ENCODE results near the gene STARD6. TPM values are rescaled to one million over a fixed set of nuclear protein-coding genes. Genes with fewer than 3 reads are reported as not detected.

The STARD6 gene
- total RNA-seq, 1 donor from 2014 or later: not detected

GRCh38 chr18:54296062-54296461 lies 61.6 kb downstream of the STARD6 start:
- Histone ChIP-seq H3K27me3 (ENCODE audit: low read depth) (no peaks in the 10 kb centered on the region), H3K4me3 (no peak overlapping the region), H3K27ac (replicated peaks) (no peak overlapping the region), H3K4me1 (no peaks in the 10 kb centered on the region), H3K9me3 (replicated peaks) (peaks cover 21% of the 10 kb centered on the region), H3K36me3 (peaks cover 25% of the 10 kb centered on the region)
- no peak for DNase-seq
- intact Hi-C loops (cut with micrococcal nuclease): no loop called here
- no peak for TF ChIP-seq CTCF (IDR thresholded peaks at IDR 0.05; ENCODE audit: borderline replicate concordance)

- intact Hi-C loops (cut with micrococcal nuclease): no loop called here
- no peak for TF ChIP-seq CTCF (IDR thresholded peaks at IDR 0.05; ENCODE audit: borderline replicate concordance)
- Histone ChIP-seq H3K9me3 (replicated peaks) (peaks cover 14% of the 10 kb centered on the region), H3K4me3 (no peak overlapping the region), H3K27ac (replicated peaks) (no peak overlapping the region), H3K36me3 (peaks cover 31% of the 10 kb centered on the region), H3K4me1 (no peaks in the 10 kb centered on the region), H3K27me3 (ENCODE audit: low read depth) (no peaks in the 10 kb centered on the region)
- DNase-seq: no peak
Measured at GRCh38 chr18:54294274-54294673, 63.4 kb downstream of the STARD6 start.

- intact Hi-C loops (cut with micrococcal nuclease): no loop called here
- Histone ChIP-seq H3K27me3 (ENCODE audit: low read depth) (no peaks in the 10 kb centered on the region), H3K9me3 (replicated peaks) (peaks cover 12% of the 10 kb centered on the region), H3K36me3 (peaks cover 78% of the 10 kb centered on the region), H3K4me3 (no peak overlapping the region), H3K4me1 (peaks cover 15% of the 10 kb centered on the region), H3K27ac (replicated peaks) (peak overlapping the region; percentile 12)
- TF ChIP-seq CTCF (IDR thresholded peaks at IDR 0.05; ENCODE audit: borderline replicate concordance): no peak
- DNase-seq: peak; percentile 55
Measured at GRCh38 chr18:54284981-54285785, 72.5 kb downstream of the STARD6 start.

- Histone ChIP-seq H3K4me3 (no peak overlapping the region), H3K27ac (replicated peaks) (peak overlapping the region; percentile 12), H3K27me3 (ENCODE audit: low read depth) (no peaks in the 10 kb centered on the region), H3K36me3 (peaks cover 80% of the 10 kb centered on the region), H3K9me3 (replicated peaks) (peaks cover 8% of the 10 kb centered on the region), H3K4me1 (peaks cover 15% of the 10 kb centered on the region)
- TF ChIP-seq CTCF (IDR thresholded peaks at IDR 0.05; ENCODE audit: borderline replicate concordance): no peak
- no peak for DNase-seq
- intact Hi-C loops (cut with micrococcal nuclease): no loop called here
Measured at GRCh38 chr18:54284535-54284934, 73.1 kb downstream of the STARD6 start.

GRCh38 chr18:54280220-54280569 lies 77.5 kb downstream of the STARD6 start:
- Histone ChIP-seq H3K27ac (replicated peaks) (no peak overlapping the region), H3K27me3 (ENCODE audit: low read depth) (no peaks in the 10 kb centered on the region), H3K4me3 (no peak overlapping the region), H3K36me3 (peaks cover 82% of the 10 kb centered on the region), H3K9me3 (replicated peaks) (no peaks in the 10 kb centered on the region), H3K4me1 (peaks cover 25% of the 10 kb centered on the region)
- DNase-seq: no peak
- TF ChIP-seq CTCF (IDR thresholded peaks at IDR 0.05; ENCODE audit: borderline replicate concordance): no peak
- intact Hi-C loops (cut with micrococcal nuclease): no loop called here

Measured in left ventricle myocardium inferior (tissue), 1 donor.